HG02884 (cell line): Measurements from ENCODE around the gene FRMPD4.

Experiments used
- ATAC-seq: cut with Tn5 transposase; IDR thresholded peaks from one replicate; pipeline ENCODE4 v1.9.1; 2021; ENCODE audit warnings: mild to moderate bottlenecking, moderate library complexity; ENCODE audit not compliant: unreplicated experiment

Gene FRMPD4

GRCh38 chrX:12423346-12423745, 285.1 kb downstream of the FRMPD4 start:
- no peak for ATAC-seq

- ATAC-seq = no peak
Measured at GRCh38 chrX:12425496-12425895, 287.2 kb downstream of the FRMPD4 start.

- ATAC-seq = no peak
Measured at GRCh38 chrX:12426420-12426819, 288.1 kb downstream of the FRMPD4 start.

- no peak for ATAC-seq
Measured at GRCh38 chrX:12434493-12434892, 296.2 kb downstream of the FRMPD4 start.

GRCh38 chrX:12439416-12439815, 301.1 kb downstream of the FRMPD4 start:
- no peak for ATAC-seq

GRCh38 chrX:12440246-12440645, 302.0 kb downstream of the FRMPD4 start:
- ATAC-seq = no peak

- ATAC-seq = no peak
Measured at GRCh38 chrX:12441381-12442128, 303.3 kb downstream of the FRMPD4 start.

- ATAC-seq = peak; percentile 96
Measured at GRCh38 chrX:12443534-12444098, 305.3 kb downstream of the FRMPD4 start.

- no peak for ATAC-seq
Measured at GRCh38 chrX:12446342-12447075, 308.2 kb downstream of the FRMPD4 start.

GRCh38 chrX:12447448-12448064, 309.3 kb downstream of the FRMPD4 start:
- ATAC-seq = no peak

- no peak for ATAC-seq
Measured at GRCh38 chrX:12452268-12452667, 314.0 kb downstream of the FRMPD4 start.

GRCh38 chrX:12460929-12461328, 322.7 kb downstream of the FRMPD4 start:
- ATAC-seq = no peak

- ATAC-seq = no peak
Measured at GRCh38 chrX:12463052-12463451, 324.8 kb downstream of the FRMPD4 start.

GRCh38 chrX:12463873-12464272, 325.6 kb downstream of the FRMPD4 start:
- ATAC-seq = no peak

- no peak for ATAC-seq
Measured at GRCh38 chrX:12467321-12467720, 329.0 kb downstream of the FRMPD4 start.

- no peak for ATAC-seq
Measured at GRCh38 chrX:12469296-12469695, 331.0 kb downstream of the FRMPD4 start.

- no peak for ATAC-seq
Measured at GRCh38 chrX:12471061-12471460, 332.8 kb downstream of the FRMPD4 start.

GRCh38 chrX:12480956-12481355, 342.7 kb downstream of the FRMPD4 start:
- ATAC-seq = no peak

GRCh38 chrX:12488220-12488619, 349.9 kb downstream of the FRMPD4 start:
- ATAC-seq = no peak

- no peak for ATAC-seq
Measured at GRCh38 chrX:12488771-12489170, 350.5 kb downstream of the FRMPD4 start.

- ATAC-seq = no peak
Measured at GRCh38 chrX:12489341-12489740, 351.1 kb downstream of the FRMPD4 start.
